ENCODE results near the gene PRKAG1.
A peak's percentile ranks its signal among the peaks of the same experiment; 100 is the strongest.

Gene PRKAG1

DNA sequence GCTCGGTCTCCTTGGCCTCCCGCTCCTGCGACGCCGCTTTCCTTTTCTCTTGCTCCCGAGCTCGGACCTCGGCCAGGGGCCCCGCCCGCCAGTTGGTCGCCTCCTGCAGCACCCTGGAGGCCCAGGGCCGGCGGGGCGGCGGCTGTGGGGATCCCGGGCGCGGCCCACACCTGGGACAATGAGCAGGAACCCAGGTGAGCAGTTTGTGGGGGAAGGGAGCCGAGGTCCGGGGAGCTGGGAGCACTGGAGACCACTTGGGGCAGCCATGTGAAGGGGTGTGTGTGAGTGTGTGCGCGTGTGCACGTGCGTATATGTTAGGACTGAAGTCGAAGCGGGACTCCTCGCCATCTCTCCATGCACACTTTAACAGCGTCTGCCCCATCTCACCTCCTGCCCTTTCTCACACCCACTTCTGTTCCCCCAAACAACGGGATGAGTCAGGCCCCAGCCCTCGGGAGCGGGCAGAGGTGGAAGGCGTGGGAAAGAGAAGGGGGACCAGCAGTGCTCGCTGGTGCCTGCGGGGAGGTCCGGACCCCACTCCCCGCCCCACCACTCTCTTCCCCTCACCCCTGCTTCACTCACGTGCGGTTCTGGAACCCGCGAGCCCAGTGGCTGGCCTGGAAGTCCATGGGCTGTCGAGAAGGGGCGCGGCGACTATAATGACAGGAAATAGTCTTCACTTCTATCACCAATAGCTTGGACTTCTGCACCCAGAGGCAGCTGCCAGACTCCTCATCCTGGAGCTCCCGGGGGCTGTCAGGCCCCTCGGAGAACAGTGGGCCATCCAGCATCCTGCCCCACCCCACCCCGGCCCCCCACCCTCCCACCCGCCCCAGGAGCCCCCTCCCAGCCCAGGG is 19.9 kb downstream of the PRKAG1 start:
- CTCF ChIA-PET, result interaction anchor here (1.1 to 17.5 kb wide), 16 partner anchors 13 to 183 kb away, joined by 3 to 417 read pairs (median 7); partner anchors contain the start of genes ARF3, DDX23, FKBP11 and PRKAG1

DNA sequence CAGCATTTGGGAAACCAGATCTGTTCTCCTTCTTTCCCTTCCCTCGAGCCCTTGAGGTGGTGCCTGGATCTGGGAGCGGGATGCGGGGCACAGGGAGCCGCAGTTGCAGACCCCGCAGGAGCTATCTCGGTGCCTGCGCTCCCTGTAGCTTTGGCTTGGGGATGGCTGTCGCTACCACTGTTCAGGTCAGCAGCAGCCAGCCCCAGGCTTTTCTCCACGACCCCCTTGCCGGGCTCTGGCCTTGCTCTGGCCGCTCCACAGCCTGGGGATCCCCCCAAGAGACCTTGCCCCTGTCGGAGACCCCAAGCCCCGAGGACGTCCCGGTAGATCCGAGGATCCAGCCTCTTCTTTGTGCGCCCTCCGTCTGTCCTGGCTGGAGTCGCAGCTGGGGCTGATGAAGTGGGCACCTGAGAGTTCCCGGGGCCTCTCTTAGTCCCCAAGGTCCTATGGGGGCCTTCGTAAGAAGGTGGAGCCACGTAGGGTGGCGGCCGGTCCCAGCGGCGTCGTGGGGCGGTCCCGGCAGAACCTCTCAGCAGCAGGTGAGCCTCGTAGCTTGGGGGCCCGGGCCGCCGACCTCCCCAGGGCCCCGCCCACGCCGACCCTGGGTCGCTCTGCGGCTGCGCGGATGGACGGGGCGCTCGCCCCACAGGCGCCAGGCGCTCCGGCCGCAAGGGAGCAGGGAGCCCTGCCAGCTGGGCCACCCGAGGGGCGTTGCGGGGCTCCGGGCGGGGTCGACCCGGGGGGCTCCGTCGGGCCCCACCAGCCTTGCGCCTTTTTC is 20.7 kb downstream of the PRKAG1 start:
- TF ChIP-seq, protein P1, sequence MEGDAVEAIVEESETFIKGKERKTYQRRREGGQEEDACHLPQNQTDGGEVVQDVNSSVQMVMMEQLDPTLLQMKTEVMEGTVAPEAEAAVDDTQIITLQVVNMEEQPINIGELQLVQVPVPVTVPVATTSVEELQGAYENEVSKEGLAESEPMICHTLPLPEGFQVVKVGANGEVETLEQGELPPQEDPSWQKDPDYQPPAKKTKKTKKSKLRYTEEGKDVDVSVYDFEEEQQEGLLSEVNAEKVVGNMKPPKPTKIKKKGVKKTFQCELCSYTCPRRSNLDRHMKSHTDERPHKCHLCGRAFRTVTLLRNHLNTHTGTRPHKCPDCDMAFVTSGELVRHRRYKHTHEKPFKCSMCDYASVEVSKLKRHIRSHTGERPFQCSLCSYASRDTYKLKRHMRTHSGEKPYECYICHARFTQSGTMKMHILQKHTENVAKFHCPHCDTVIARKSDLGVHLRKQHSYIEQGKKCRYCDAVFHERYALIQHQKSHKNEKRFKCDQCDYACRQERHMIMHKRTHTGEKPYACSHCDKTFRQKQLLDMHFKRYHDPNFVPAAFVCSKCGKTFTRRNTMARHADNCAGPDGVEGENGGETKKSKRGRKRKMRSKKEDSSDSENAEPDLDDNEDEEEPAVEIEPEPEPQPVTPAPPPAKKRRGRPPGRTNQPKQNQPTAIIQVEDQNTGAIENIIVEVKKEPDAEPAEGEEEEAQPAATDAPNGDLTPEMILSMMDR (IDR thresholded peaks at IDR 0.05; ENCODE audit: control extremely low read depth, extremely low read depth, low read depth, missing control alignments), result no peak
- ChIA-PET CTCF (interaction anchor here (0.7 to 17.5 kb wide), 26 partner anchors 14 to 245 kb away, joined by 3 to 417 read pairs (median 7); partner anchors contain the start of genes ARF3, DDX23, FKBP11 and PRKAG1), POLR2A (interaction anchor here (0.8 to 2.1 kb wide), 6 partner anchors 20 to 133 kb away, joined by 3 to 9 read pairs (median 4); partner anchors contain the start of genes RND1 and TUBA1B)
- DNase-seq (ENCODE audit: extremely low spot score), result peak; percentile 92

More for the DNA sequence above, 19.9 kb downstream of the PRKAG1 start:
- POLR2A ChIA-PET, result interaction anchor here (0.6 to 2.1 kb wide), 7 partner anchors 18 to 133 kb away, joined by 3 to 9 read pairs (median 4); partner anchors contain the start of genes RND1 and TUBA1B
- peak; percentile 49 for DNase-seq (ENCODE audit: extremely low spot score)
- TF ChIP-seq, protein P1 (IDR thresholded peaks at IDR 0.05; ENCODE audit: control extremely low read depth, extremely low read depth, low read depth, missing control alignments), result no peak

DNA sequence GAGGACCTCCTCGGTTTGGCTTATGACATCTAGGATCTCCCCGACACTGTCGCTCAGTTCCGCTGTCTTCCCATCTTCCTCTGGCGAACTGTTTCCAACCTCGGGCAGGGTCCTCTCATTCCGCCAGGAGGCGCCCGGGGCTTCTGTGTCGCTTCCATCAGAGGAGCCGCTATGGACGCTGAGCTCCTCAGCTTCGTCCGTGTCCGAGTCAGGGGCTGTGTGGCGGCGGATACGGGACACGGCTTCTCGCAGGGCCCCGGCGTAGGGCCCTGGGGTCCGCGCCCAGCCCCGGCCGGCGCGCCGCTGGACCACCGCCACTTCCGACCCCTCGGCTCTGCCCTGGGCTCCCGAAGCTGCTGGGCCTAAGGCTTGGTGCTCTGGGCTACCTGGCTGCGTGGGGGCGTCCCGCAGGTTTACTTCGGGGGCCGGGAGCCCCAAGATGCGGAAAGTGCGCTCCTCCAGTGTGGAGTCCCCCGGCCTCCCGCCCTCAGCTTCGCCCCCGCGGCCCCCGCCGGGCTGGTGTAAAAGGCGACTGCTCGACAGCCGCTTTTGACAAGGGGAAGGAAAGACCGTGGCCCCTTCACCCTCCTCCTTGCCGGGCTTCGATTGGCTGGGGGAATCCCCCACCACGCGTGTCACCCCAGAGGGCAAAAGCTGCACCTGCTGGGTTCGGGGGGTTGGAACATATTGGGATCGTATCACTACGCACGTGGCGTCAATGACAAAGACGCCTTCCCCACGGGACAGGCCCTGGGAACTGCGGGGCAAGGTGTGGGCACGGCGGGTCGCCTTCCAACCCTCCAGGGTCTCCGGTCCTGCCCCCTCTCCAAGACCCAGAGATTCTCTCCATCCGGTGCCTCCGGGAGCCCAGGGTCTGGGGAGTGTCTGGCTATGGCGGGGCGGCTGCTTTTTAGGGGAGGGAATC is 21.5 kb downstream of the PRKAG1 start:
- DNase-seq (ENCODE audit: extremely low spot score), result peak; percentile 81
- POLR2A ChIA-PET, result interaction anchor here (0.6 to 2.1 kb wide), 5 partner anchors 21 to 134 kb away, joined by 3 to 9 read pairs (median 6); partner anchors contain the start of gene TUBA1B
- TF ChIP-seq, protein P1 (IDR thresholded peaks at IDR 0.05; ENCODE audit: control extremely low read depth, extremely low read depth, low read depth, missing control alignments), result peak; percentile 80
- CTCF ChIA-PET, result interaction anchor here (0.6 to 17.5 kb wide), 45 partner anchors 14 to 244 kb away, joined by 3 to 417 read pairs (median 5); partner anchors contain the start of genes ARF3, DDX23, DHH and FKBP11

DNA sequence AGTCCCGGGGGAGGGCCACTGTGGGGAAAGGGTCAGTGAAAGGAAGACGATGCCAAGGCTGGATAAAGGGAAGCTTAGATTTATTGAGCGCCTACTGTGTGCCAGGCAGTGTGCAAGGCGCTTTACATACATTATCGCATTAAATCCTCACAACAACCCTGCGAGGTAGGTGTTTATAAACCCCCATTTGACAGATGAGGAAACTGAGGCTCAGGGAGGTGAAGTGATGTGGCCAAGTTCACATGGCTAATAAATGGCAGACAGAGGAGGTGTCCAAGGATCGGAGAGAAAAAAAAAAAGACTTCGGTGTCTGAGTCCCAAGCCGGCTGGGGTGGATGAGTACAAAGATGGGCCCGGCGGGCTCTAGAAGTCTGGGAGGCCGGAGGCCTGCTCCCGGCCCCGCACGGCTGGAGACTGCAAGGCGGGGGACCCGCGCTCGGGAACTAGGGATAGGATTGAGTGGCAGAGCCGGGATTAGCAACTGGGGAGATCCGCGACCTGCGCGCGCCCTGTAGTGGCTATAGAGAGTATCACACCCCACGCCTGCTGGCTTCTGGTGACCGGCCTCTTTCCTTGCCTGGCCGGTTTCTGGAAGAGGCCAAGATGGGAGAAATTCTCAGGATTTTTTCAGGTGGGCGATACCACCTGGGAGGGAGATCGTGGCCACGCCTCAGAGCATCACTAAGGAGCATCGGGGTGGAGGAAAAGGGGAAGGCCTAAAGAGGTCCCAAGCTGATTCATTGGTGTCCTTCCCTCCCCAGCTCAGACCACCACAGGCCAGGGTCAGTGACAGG is 23.3 kb downstream of the PRKAG1 start:
- POLR2A ChIA-PET, result no interaction called here

More for the DNA sequence above, 23.3 kb downstream of the PRKAG1 start:
- peak; percentile 83 for DNase-seq (ENCODE audit: extremely low spot score)
- CTCF ChIA-PET, result interaction anchor here (1.0 to 17.5 kb wide), 21 partner anchors 14 to 144 kb away, joined by 3 to 417 read pairs (median 13); partner anchors contain the start of genes DDX23, FKBP11, PRKAG1 and RHEBL1
- TF ChIP-seq, protein P1 (IDR thresholded peaks at IDR 0.05; ENCODE audit: control extremely low read depth, extremely low read depth, low read depth, missing control alignments), result peak; percentile 81

Measured in GM10248 (cell line).